ENCODE measurements around the gene PCGF6.
"Not testable (repeated sequence)": the region's sequence is repeated elsewhere in the genome, so short reads cannot be mapped to it uniquely, and the experiment has no call there.

The PCGF6 gene, protein sequence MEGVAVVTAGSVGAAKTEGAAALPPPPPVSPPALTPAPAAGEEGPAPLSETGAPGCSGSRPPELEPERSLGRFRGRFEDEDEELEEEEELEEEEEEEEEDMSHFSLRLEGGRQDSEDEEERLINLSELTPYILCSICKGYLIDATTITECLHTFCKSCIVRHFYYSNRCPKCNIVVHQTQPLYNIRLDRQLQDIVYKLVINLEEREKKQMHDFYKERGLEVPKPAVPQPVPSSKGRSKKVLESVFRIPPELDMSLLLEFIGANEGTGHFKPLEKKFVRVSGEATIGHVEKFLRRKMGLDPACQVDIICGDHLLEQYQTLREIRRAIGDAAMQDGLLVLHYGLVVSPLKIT

DNA sequence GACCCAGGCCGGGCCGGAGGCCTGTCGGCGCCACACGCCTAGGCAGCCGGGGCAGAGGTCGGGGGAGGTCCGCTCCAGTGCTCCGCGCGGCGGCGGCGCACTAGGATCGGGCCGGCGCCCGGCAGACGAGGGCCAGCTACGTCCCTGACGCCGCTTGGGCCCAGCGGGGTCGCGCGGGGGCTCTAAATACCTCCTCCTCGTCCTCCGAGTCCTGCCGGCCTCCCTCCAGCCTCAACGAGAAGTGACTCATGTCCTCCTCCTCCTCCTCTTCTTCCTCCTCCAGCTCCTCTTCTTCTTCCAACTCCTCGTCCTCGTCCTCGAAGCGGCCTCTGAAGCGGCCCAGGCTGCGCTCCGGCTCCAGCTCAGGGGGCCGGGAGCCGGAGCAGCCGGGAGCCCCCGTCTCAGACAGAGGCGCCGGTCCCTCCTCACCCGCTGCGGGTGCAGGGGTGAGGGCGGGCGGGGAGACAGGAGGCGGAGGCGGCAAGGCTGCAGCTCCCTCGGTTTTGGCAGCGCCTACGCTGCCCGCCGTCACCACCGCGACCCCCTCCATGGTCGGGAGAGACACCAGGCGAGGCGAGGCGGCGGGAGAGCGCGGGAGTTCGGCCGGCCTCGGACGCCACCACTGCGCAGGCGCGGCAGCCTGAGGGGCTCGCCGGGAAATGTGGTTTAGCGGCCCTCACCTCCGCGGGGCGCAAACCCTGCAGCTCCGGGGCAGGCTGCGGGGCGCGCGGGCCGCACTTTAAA is at the start of gene PCGF6:
Gene PCGF6 (minus strand): TSS at position 624 of the 744 bp plus-strand sequence. CDS start 74 bp downstream, at position 550.
- peak; percentile 62 for DNase-seq (ENCODE audit: low spot score)

DNA sequence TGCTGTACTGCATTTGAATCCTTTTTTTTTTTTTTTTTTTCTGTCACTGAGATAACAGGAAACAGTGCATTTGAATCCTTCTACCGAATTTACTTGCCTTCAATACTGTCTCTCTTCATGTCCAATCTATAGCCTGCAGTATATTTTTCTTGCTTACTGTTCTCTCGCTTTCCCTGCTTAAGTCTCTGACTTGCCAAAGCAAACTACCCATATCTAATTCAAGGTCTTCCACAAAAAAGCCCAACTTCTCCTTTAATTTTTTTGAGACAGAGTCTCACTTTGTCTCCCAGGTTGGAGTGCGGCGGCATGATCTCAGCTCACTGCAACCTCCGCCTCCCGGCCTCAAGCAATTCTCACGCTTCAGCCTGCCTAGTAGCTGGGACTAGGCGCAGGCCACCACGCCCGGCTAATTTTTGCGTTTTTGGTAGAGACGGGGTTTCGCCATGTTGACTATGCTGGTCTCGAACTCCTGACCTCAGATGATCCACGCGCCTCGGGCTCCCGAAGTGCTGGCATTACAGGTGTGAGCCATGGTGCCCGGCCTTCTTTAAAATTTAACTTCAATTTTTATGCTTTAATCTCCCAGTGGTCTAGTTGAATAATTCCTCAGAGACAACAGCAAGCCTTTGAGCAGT is 46.4 kb upstream of the PCGF6 start:
- DNase-seq (ENCODE audit: low spot score): no peak

DNA sequence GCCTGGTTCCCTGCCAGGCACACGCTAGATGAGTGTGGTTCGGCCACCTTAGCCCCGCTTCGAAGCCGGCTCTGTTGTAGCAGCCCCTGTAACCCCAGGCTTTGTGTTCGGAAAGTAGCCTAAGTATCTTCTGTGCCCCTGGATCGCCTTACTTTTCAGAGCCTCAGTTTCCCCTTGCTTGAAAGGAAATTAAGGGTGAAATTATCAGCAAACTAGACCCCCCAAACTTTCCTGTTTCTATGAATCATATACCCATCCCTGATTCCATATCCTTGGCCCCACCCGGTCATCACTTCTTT is 45.8 kb upstream of the PCGF6 start:
- no peak for DNase-seq (ENCODE audit: low spot score)

DNA sequence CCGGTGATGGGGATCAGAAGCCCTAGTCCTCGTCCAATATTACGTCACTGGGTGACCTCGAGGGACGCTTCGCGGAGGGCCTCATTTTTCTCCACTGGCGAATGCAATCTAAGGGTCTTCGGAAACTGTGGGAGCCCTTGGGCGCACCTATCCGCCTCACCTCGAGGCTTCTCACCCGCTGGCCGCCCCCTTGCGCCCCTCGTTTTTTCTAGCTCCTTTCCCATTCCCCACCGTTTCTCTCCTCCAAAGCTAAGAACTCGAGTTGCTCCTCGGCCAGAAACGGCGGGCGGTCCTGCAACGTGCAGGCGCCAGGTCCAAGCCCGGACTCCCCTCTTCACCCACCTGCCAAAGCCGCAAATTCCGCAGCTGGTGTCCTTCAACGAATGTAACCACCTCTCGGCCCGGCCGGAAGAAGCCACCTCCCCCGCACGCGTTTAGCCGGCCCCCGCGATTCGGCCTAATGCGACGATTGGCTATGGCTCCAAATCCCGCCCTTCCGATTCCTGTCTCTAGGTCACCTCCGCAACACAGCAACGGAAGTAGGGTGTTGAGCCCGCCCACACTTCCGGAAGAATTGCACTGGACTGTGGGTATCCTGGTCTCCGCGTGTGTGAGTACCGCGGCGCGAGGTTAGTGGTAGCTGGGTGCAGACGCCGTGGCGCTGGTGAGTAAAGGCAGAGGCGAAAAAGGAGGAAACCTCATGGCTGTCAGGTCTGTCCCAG is 45.3 kb upstream of the PCGF6 start, which contains the start of the genes ATP5MK and PDCD11:
Gene ATP5MK (minus strand): TSS at position 409 of the 722 bp plus-strand sequence. CDS start 4,018 bp downstream, outside the sequence.
Gene PDCD11 (plus strand): TSS at position 560 of the 722 bp plus-strand sequence. CDS start 1,801 bp downstream, outside the sequence.
- DNase-seq (ENCODE audit: low spot score): peak; percentile 95

DNA sequence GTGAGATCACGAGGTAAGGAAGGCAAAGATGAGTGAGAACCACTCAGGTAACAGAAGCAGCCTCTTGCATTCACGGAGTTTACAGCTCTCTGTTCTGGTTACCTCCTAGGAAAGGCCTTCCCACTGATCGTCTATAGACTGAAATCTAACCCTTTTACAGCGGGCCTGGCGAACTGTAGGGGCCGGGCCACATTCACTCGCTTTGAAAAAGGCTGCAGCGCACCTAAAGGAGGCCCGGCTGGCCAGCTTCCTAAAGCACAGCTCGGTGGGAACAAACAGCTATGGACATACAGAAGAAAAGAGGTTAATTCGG is 44.8 kb upstream of the PCGF6 start:
- DNase-seq (ENCODE audit: low spot score): no peak

DNA sequence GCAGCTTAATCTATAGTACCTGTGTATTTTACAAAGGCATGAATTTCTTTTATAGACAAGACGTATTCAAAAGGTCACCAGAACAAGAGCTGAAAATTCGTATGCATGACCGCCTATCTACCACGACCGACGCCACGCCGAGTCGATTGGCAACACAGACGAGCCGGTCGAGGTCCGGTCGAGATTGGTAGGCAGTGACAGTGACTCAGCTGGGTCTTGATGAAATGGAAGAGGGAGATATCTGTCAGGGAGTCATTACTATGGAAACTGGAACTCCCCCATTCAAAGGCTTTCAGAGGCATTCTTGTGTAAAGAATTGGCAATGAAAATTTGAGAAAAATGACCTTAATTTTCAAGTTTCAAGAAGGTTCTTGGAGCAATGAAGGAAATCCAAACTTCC is 43.2 kb upstream of the PCGF6 start:
- no peak for DNase-seq (ENCODE audit: low spot score)

DNA sequence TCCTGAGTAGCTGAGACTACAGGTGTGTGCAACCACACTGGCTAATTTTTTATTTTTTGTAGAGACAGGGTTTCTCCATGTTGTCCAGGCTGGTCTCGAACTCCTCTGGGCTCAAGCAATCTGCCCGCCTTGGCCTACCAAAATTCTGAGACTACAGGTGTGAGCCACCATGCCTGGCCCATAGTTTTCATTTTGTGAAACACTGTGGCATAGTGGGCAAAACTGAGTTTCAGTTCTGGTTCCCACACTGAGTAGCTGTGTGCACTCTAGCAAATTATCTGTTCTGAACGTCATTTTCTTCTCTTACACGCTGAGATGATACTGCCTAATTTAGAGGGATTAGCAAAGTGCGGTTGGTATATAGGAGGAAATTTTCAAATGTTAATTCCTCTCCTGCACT is 31.8 kb upstream of the PCGF6 start:
- DNase-seq (ENCODE audit: low spot score): no peak

DNA sequence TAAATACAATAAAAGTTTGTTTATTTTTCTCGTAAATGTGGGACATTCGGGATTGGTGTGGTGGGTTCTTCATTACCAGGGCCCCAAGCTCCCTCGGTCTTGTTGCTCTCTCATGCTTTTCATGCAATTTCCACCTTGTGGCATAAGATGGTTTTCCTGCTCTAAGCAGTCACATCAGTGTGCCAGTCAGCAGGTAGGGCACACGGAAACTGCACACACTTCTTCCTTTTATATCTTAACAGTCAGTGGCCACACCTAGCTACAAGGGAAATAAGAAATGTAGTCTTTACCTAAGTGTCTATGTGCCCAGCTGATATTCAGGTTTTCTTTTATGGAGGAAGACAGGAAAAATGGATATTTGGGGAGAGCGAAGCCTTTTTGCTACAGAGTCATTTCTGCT is 23.3 kb upstream of the PCGF6 start:
- DNase-seq (ENCODE audit: low spot score): no peak

DNA sequence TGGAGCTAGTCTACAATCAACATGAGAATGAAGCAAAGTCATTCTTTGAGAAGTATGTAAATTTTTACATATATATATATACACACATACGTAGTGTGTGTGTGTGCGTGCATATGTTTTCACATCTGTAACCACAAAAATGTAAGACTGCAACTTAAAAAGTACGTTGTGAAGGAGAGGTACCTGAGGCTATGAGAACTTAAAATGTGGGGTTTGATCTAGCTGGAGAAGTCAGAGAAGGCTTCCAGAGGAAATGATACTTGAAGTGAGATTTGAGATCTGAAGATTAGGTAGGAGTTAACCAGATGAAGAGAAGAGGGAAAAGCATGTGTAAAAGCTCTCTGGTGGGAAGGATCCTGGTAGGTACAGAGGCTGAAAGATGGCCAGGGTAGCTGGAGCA is 22.6 kb upstream of the PCGF6 start:
- DNase-seq (ENCODE audit: low spot score): no peak

DNA sequence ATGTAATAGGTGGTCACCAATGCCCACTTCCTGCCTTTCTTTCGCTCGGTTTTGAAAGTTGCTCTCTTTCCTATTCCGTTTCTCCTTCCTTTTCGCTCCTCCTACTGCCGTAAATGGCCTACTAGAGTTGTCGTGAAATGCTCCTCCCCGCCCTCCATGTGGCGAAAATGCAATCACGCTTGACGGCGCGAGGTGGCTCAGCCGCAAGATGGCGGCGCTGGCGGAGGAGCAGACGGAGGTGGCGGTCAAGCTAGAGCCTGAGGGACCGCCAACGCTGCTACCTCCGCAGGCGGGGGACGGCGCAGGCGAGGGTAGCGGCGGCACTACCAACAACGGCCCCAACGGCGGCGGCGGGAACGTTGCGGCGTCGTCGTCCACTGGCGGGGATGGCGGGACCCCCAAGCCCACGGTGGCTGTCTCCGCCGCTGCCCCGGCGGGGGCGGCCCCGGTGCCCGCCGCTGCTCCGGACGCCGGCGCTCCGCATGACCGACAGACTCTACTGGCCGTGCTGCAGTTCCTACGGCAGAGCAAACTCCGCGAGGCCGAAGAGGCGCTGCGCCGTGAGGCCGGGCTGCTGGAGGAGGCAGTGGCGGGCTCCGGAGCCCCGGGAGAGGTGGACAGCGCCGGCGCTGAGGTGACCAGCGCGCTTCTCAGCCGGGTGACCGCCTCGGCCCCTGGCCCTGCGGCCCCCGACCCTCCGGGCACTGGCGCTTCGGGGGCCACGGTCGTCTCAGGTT is 17.0 kb upstream of the PCGF6 start, which contains the start of gene TAF5:
Gene TAF5 (plus strand): TSS at position 195 of the 737 bp plus-strand sequence. CDS start 14 bp downstream, at position 209.
- DNase-seq (ENCODE audit: low spot score): peak; percentile 91

DNA sequence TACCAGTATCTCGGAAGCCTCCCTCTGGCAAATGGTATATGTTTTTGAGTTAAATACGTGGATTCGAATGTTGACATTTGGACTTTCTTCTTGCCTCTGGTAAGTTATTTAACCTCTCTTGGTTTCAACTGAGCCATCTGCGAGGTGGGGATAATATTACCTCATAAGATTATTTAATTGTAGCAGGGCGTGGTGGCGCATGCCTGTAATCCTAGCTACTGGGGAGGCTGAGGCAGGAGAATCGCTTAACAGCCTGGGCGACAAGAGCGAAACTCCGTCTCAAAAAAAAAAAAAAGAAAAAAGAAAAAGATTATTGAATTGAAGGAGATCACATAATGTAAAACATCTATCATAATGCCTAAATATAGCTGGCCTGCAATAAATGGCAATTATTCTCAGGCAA is 16.4 kb upstream of the PCGF6 start:
- no peak for DNase-seq (ENCODE audit: low spot score)

DNA sequence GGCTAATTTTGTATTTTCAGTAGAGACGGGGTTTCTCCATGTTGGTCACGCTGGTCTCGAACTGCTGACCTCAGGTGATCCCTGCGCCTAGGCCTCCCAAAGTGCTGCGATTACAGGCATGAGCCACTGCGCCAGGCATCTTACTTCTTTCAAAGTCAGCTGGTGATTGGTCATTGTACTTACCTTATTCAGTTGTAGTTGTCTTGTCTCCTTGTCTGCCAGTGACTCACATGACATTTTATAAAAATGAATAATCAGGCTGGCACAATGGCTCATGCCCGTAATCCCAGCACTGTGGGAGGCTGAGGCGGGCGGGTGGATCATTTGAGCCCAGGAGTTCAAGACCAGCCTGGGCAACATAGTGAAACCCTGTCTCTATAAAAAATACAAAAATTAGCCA is 9.9 kb upstream of the PCGF6 start:
- not testable (repeated sequence) for DNase-seq (ENCODE audit: low spot score)

DNA sequence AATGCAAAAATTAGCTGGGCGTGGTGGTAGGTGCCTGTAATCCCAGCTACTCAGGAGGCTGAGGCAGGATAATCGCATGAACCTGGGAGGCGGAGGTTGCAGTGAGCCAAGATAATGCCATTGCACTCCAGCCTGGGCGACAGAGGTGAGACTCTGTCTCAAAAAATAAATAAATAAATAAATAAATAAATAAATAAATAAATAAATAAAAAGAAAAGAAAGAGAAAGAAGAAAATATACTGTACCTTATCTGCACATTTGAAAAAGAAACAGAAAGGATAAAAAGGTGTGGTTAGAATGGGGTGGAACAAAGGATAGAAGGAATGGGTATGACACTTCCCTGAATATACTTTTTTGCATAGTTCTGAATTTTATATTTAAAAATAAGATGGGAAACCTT is 8.6 kb upstream of the PCGF6 start:
- not testable (repeated sequence) for DNase-seq (ENCODE audit: low spot score)

DNA sequence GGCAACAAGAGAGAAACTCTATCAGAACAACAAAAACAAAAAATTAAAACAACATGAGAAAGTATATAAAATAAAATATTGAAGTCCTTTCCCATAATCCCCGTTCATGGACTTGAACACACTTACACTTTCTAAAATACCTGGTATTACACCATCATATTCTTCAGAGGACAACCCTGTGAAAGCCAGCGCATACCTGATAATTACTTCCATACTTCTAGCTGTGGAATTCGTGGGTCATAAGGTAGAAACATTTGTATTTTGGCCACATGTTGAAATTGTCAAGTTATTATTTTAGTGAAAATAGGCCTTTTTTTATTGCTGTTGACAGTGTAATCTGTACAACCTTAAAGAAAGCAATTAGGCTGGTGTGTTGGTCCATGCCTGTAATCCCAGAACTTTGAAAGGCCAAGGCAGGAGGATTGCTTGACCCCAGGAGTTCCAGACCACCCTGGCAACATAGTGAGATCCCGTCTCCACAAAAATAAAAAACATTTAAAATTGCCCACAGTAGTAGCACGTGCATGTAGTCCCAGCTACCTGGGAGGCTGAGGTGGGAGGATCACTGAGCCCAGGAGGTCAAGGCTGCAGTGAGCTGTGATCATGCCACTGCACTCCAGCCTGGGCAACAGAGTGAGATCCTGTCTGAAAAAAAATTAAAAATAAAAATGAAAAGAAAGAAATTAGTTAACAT is 5.1 kb upstream of the PCGF6 start:
- no peak for DNase-seq (ENCODE audit: low spot score)

DNA sequence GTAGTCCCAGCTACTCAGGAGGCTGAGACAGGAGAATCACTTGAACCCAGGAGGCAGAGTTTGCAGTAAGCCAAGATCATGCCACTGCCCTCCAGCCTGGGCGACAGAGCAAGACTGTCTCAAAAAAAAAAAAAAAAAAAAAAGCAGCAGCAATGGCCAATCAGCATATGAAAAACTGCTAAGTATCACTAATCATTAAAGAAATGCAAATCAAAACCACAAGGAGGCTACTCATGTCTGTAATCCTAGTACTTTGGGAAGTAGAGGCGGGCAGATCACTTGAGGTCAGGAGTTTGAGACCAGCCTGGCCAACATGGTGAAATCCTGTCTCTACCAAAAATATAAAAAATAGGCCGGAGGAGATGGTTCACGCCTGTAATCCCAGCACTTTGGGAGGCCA is 3.6 kb upstream of the PCGF6 start:
- DNase-seq (ENCODE audit: low spot score): not testable (repeated sequence)

DNA sequence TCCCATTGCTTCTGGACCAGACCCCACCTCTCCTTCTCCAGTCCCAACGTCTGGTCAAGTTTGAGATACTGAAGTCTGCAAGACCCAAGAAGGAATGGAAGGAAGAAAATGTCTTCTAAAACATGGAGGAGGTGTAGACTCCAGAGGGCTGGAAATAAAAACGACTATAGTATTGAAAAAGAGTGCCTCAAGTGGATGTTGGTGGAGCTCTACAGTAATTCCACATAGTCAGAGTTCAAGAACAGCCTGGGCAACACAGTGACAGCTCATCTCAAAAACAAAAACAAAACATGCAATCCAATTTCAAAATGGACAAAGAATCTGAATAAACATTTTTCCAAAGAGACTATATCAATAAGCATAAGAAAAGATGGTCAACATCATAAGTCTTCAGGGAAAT is 2.3 kb upstream of the PCGF6 start:
- no peak for DNase-seq (ENCODE audit: low spot score)

DNA sequence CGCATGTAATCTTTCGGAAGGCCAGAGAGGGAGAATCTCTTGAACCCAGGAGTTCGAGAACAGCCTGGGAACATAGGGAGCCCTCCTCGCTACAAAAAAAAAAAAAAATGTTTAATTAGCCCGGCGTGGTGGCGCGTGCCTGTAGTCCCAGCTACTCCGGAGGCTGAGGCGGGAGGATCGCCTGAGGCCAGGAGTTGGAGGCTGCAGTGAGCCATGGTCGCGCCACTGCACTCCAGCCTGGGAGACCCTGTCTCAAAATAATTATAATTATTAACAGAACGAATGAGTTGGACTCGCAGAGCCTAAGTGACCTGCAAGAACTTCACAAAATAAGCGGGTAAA is 794 bp downstream of the PCGF6 start:
- DNase-seq (ENCODE audit: low spot score): no peak

DNA sequence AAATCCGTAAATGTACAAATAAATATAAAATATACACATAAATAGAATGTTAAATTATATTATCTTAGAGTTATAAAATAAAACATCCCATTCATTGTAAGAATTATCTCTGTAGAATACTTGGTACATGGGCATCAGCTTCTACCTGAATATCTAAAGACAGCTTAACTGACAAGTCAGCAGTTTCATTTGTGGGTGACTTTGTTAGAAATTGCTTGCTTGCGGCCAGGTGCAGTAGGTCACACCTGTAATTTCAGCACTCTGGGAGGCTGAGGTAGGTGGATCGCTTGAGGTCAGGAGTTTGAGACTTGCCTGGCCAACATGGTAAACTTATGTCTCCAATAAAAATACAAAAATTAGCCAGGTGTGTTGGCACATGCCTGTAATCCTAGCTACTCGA is 14.6 kb downstream of the PCGF6 start:
- no peak for DNase-seq (ENCODE audit: low spot score)

DNA sequence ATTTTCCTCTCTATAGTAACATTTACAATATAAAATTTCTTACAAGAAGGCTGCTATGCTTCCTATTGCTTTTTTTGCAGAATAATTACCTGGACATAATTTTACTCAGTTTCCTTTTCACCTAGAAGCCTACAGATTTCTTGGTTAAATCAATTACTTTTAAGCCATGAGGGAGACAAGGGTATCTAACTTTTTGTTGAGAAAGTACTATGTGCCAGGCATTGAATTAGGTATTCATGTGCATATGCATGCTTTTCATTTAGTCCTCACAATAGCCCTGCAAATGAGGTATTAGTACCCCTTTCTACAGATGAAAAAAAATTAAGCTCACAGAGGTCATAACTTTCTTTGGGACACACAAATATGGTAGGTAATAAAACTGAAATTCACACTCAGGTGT is 16.4 kb downstream of the PCGF6 start:
- no peak for DNase-seq (ENCODE audit: low spot score)

DNA sequence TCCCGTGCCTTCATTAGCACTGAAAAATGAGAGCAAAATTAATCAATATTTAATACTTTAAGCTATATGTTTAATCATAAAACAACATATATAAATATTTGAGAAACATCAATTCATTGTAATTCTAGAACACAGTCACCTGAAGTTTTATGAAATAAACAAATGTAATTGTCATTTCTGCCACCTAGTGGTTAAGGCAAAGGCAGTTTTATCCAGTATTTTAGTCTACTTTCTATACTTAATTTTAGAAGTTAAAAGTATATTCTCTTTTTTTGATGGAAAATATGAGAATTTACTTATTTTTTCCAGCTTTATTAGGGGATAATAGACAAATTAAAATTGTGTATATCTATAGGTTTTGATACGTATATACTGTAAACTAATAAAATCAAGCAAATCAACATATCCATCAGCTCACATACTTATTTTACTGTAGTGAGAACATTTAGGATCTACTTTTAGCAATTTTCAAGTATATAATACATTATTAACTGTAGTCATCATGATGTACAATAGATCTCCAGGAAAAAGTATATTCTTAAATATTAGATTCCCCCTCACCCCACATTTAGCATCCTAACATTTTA is 16.9 kb downstream of the PCGF6 start:
- DNase-seq (ENCODE audit: low spot score): peak; percentile 8

DNA sequence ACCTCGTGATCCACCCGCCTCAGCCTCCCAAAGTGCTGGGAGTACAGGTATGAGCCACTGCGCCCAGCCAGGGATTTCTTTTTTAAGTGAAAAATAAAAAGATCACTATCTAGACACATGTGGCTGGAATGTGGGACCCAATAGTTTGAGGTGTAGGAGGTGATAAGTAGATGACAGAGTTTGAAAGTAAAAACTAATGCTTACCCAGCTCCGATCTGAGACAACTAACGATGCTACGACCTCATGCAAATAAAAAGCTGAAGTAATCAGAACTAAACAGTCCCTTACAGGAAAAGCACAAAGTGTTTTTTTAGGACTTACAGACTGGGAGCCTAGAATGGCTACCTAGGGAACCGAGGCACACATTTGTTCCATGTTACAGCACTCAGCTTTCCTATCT is 23.0 kb downstream of the PCGF6 start:
- no peak for DNase-seq (ENCODE audit: low spot score)
